ENCODE results near the gene PRAMEF12. TPM values are rescaled to one million over a fixed set of nuclear protein-coding genes. Genes with fewer than 3 reads are reported as not detected.
"Not testable (repeated sequence)": the region's sequence is repeated elsewhere in the genome, so short reads cannot be mapped to it uniquely, and the experiment has no call there.

The PRAMEF12 gene
- total and polyA plus RNA-seq, 2 donors, result not detected

GRCh38 chr1:12778061-12778460 is 4.5 kb downstream of the PRAMEF12 start:
- 74% methylated on average over 4 of the region's 4 CpGs for WGBS
- Histone ChIP-seq H3K4me3 (ENCODE audit: low read depth, low read length) (no peak overlapping the region), H3K27ac (ENCODE audit: low read depth) (no peak overlapping the region), H3K4me1 (ENCODE audit: insufficient read depth) (no peaks in the 10 kb centered on the region), H3K36me3 (ENCODE audit: insufficient read depth) (no peaks in the 10 kb centered on the region)
- no peak for DNase-seq (ENCODE audit: extremely low spot score)

- Histone ChIP-seq H3K27ac (ENCODE audit: low read depth) (no peak overlapping the region), H3K4me1 (ENCODE audit: insufficient read depth) (no peaks in the 10 kb centered on the region), H3K36me3 (ENCODE audit: insufficient read depth) (no peaks in the 10 kb centered on the region), H3K4me3 (ENCODE audit: low read depth, low read length) (no peak overlapping the region)
- no peak for DNase-seq (ENCODE audit: extremely low spot score)
- 71% methylated on average over 6 of the region's 6 CpGs for WGBS
Measured at GRCh38 chr1:12778907-12779306, 5.4 kb downstream of the PRAMEF12 start.

GRCh38 chr1:12781488-12781887 is 8.0 kb downstream of the PRAMEF12 start:
- not testable (repeated sequence) for H3K27ac ChIP-seq (ENCODE audit: low read depth); H3K4me1 ChIP-seq (ENCODE audit: insufficient read depth); H3K36me3 ChIP-seq (ENCODE audit: insufficient read depth); DNase-seq (ENCODE audit: extremely low spot score); H3K4me3 ChIP-seq (ENCODE audit: low read depth, low read length)
- WGBS, result 80% methylated on average over 5 of the region's 5 CpGs

GRCh38 chr1:12783783-12784182 is 10.2 kb downstream of the PRAMEF12 start:
- H3K4me1 ChIP-seq (ENCODE audit: insufficient read depth); H3K27ac ChIP-seq (ENCODE audit: low read depth); H3K4me3 ChIP-seq (ENCODE audit: low read depth, low read length); DNase-seq (ENCODE audit: extremely low spot score); H3K36me3 ChIP-seq (ENCODE audit: insufficient read depth): not testable (repeated sequence)
- WGBS, result 42% methylated on average over 6 of the region's 7 CpGs

- H3K36me3 ChIP-seq (ENCODE audit: insufficient read depth); DNase-seq (ENCODE audit: extremely low spot score); H3K4me3 ChIP-seq (ENCODE audit: low read depth, low read length); H3K4me1 ChIP-seq (ENCODE audit: insufficient read depth); H3K27ac ChIP-seq (ENCODE audit: low read depth): not testable (repeated sequence)
- WGBS, result 80% methylated on average over 8 of the region's 8 CpGs
Measured at GRCh38 chr1:12784729-12785128, 11.2 kb downstream of the PRAMEF12 start.

- WGBS, result 68% methylated on average over 5 of the region's 5 CpGs
Measured at GRCh38 chr1:12791097-12791496, 17.6 kb downstream of the PRAMEF12 start, which contains the start of gene PRAMEF1. Gene PRAMEF1, plus strand, starts transcription at chr1:12791397. Its CDS starts 1,831 bp downstream, at chr1:12793228.

GRCh38 chr1:12798911-12799310 is 25.4 kb downstream of the PRAMEF12 start:
- Histone ChIP-seq H3K27ac (ENCODE audit: low read depth) (no peak overlapping the region), H3K36me3 (ENCODE audit: insufficient read depth) (no peaks in the 10 kb centered on the region), H3K4me3 (ENCODE audit: low read depth, low read length) (no peak overlapping the region), H3K4me1 (ENCODE audit: insufficient read depth) (no peaks in the 10 kb centered on the region)
- DNase-seq (ENCODE audit: extremely low spot score), result no peak
- 60% methylated on average over 4 of the region's 4 CpGs for WGBS

More at GRCh38 chr1:12791097-12791496, 17.6 kb downstream of the PRAMEF12 start, which contains the start of gene PRAMEF1:
- H3K27ac ChIP-seq (ENCODE audit: low read depth); H3K4me1 ChIP-seq (ENCODE audit: insufficient read depth); H3K36me3 ChIP-seq (ENCODE audit: insufficient read depth); H3K4me3 ChIP-seq (ENCODE audit: low read depth, low read length); DNase-seq (ENCODE audit: extremely low spot score): not testable (repeated sequence)

- 66% methylated on average over 2 of the region's 2 CpGs for WGBS
- DNase-seq (ENCODE audit: extremely low spot score), result no peak
- no peaks in the 10 kb centered on the region for H3K36me3 ChIP-seq (ENCODE audit: insufficient read depth)
- no peak overlapping the region for H3K4me3 ChIP-seq (ENCODE audit: low read depth, low read length)
- H3K27ac ChIP-seq (ENCODE audit: low read depth), result no peak overlapping the region
- H3K4me1 ChIP-seq (ENCODE audit: insufficient read depth), result no peaks in the 10 kb centered on the region
Measured at GRCh38 chr1:12799730-12800129, 26.2 kb downstream of the PRAMEF12 start.

GRCh38 chr1:12809933-12810332 is 36.4 kb downstream of the PRAMEF12 start:
- no peak for DNase-seq (ENCODE audit: extremely low spot score)
- Histone ChIP-seq H3K27ac (ENCODE audit: low read depth) (no peak overlapping the region), H3K4me1 (ENCODE audit: insufficient read depth) (no peaks in the 10 kb centered on the region), H3K4me3 (ENCODE audit: low read depth, low read length) (no peak overlapping the region), H3K36me3 (ENCODE audit: insufficient read depth) (no peaks in the 10 kb centered on the region)
- 80% methylated on average over 1 of the region's 1 CpG for WGBS

GRCh38 chr1:12810691-12811408 is 37.3 kb downstream of the PRAMEF12 start:
- no peaks in the 10 kb centered on the region for H3K4me1 ChIP-seq (ENCODE audit: insufficient read depth)
- H3K36me3 ChIP-seq (ENCODE audit: insufficient read depth), result no peaks in the 10 kb centered on the region
- WGBS, result 69% methylated on average over 5 of the region's 5 CpGs
- no peak for DNase-seq (ENCODE audit: extremely low spot score)
- no peak overlapping the region for H3K27ac ChIP-seq (ENCODE audit: low read depth)
- H3K4me3 ChIP-seq (ENCODE audit: low read depth, low read length), result no peak overlapping the region

GRCh38 chr1:12811409-12811784 is 37.9 kb downstream of the PRAMEF12 start:
- H3K4me1 ChIP-seq (ENCODE audit: insufficient read depth), result no peaks in the 10 kb centered on the region
- DNase-seq (ENCODE audit: extremely low spot score), result no peak
- no peak overlapping the region for H3K4me3 ChIP-seq (ENCODE audit: low read depth, low read length)
- no peaks in the 10 kb centered on the region for H3K36me3 ChIP-seq (ENCODE audit: insufficient read depth)
- H3K27ac ChIP-seq (ENCODE audit: low read depth), result no peak overlapping the region
- WGBS, result 52% methylated on average over 2 of the region's 2 CpGs

- H3K36me3 ChIP-seq (ENCODE audit: insufficient read depth); H3K27ac ChIP-seq (ENCODE audit: low read depth); DNase-seq (ENCODE audit: extremely low spot score); H3K4me3 ChIP-seq (ENCODE audit: low read depth, low read length); H3K4me1 ChIP-seq (ENCODE audit: insufficient read depth): not testable (repeated sequence)
- 70% methylated on average over 6 of the region's 6 CpGs for WGBS
Measured at GRCh38 chr1:12819061-12819460, 45.5 kb downstream of the PRAMEF12 start.

All from urinary bladder (tissue), 4 donors.